Stimulated activated CD4-positive, alpha-beta T cell treated with anti-CD3 and anti-CD28 coated beads, Interleukin-4, amount 100 ng/mL, for 1 hour (primary cell): ENCODE data around the gene ZFC3H1.
"Not testable (repeated sequence)": the region's sequence is repeated elsewhere in the genome, so short reads cannot be mapped to it uniquely, and the experiment has no call there.

Experiments
- DNase-seq: peaks from one replicate; pipeline ENCODE4 v3.0.0-alpha.2; 2020

ZFC3H1 gene, protein sequence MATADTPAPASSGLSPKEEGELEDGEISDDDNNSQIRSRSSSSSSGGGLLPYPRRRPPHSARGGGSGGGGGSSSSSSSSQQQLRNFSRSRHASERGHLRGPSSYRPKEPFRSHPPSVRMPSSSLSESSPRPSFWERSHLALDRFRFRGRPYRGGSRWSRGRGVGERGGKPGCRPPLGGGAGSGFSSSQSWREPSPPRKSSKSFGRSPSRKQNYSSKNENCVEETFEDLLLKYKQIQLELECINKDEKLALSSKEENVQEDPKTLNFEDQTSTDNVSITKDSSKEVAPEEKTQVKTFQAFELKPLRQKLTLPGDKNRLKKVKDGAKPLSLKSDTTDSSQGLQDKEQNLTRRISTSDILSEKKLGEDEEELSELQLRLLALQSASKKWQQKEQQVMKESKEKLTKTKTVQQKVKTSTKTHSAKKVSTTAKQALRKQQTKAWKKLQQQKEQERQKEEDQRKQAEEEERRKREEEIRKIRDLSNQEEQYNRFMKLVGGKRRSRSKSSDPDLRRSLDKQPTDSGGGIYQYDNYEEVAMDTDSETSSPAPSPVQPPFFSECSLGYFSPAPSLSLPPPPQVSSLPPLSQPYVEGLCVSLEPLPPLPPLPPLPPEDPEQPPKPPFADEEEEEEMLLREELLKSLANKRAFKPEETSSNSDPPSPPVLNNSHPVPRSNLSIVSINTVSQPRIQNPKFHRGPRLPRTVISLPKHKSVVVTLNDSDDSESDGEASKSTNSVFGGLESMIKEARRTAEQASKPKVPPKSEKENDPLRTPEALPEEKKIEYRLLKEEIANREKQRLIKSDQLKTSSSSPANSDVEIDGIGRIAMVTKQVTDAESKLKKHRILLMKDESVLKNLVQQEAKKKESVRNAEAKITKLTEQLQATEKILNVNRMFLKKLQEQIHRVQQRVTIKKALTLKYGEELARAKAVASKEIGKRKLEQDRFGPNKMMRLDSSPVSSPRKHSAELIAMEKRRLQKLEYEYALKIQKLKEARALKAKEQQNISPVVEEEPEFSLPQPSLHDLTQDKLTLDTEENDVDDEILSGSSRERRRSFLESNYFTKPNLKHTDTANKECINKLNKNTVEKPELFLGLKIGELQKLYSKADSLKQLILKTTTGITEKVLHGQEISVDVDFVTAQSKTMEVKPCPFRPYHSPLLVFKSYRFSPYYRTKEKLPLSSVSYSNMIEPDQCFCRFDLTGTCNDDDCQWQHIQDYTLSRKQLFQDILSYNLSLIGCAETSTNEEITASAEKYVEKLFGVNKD (N-terminal part only)

DNA sequence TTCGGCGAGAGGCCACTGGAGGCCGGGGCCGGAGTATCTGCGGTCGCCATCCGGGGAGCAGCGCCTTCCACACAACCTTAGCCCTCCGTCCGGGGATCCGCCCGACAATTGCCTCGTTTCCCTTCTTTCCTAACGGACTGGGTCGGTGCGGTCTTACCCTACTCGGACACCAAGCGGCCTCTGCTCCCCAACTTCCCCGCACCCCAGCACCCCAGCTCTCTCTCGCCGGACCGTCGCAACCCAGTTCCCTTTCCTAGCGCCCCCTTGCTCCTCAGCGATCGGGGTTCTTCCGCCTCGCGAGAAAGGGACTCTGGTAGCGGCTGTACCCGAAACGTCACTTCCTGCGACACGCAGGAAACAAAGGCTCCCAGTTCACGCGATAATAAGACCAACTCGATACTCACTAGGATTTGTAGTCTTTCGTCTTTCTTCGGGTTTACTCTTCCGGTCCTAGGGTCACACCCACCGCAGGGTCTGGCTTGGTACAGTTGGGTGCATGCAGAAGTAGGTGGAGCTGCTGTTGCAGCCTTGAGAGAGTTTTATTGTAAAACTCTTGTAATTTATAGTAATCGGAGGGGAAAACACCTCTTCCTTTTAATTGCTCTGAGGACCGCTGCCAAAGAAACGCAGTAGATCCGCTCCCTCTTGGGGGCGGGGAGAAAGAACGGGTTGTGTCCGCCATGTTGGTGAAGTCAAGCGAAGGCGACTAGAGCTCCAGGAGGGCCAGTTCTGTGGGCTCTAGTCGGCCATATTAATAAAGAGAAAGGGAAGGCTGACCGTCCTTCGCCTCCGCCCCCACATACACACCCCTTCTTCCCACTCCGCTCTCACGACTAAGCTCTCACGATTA is at the start of gene ZFC3H1, which contains the start of gene THAP2:
Gene ZFC3H1, minus strand, starts transcription at position 288 of the 850 bp plus-strand sequence. Its CDS starts 238 bp downstream, at position 50.
Gene THAP2, plus strand, starts transcription at position 741 of the 850 bp plus-strand sequence. CDS start 209 bp downstream, outside the sequence.
- DNase-seq: peak; percentile 82

DNA sequence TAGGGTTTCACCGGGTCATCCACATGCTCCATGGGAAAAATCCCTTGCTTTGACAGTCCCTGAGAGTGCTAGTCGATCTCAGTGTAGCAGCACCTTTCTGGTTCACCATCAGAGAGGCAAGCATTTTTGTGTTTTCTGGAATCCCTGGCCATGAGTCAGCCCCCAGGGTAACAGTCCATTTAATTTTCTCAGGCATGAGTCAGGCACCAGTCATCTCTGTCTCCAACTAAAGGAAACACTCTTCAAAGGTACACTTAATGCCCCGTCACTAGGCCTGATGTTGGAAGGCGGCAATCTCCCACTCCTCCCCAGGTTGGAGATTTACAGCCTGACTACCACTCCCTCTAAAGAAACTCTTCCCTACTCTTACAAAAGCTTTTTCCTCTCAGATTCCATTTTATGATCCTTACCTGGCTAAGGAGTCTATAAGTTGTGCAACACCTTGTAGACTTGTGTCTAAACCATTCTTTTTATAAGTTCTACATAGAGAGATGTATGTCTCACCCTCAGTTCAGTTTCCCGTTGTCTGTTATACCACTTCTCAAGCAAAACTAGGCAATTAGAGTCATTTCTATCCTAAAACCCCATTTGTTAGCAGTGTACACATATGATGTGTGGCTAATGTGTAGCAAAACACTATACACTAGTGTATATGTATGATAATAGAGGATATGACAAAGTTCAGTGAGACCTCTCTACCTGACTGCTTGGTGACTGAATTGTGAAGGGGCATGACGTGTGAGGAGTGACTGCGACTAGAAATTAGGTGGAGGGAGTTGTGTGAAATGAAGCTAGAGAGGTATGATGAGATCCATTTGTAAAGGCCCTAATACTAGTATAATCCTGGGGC is 46.9 kb upstream of the ZFC3H1 start:
- no peak for DNase-seq

DNA sequence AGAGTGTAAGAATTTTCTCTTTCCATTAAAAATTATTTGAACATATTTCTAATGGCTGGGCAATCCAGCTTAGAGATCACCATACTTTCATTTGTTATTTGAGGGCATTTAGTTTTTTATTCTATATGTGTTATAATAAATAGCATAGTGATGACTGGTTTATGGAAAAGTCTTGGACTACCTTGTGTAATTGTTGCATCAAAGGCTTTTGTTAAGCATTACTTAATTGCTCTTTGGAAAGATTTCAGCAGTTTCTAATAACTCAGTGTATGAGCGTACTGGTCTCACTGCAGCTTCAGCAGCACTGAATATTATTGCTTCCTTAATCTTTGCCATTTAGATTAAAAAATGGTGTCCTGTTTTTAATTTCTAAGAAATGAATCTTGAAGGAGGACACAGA is 45.0 kb upstream of the ZFC3H1 start:
- no peak for DNase-seq

DNA sequence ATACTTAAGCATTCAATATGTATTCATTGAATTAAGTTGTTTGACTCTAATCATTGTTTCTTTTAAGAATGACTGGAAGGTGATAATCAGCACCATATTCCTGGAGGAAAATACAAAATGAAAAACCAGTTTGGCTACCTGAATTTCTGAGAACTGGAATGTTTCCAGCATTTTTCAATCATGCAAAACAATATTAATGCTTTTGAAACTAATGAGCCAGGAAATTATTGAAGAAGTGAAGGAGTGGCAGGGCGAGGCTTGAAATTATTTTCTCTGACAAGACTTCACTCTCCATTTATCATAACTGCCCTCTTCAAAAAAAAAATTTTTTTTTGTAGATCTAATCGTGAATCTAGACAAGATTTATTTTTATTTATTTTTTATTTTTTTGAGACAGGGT is 41.3 kb upstream of the ZFC3H1 start:
- DNase-seq: no peak

DNA sequence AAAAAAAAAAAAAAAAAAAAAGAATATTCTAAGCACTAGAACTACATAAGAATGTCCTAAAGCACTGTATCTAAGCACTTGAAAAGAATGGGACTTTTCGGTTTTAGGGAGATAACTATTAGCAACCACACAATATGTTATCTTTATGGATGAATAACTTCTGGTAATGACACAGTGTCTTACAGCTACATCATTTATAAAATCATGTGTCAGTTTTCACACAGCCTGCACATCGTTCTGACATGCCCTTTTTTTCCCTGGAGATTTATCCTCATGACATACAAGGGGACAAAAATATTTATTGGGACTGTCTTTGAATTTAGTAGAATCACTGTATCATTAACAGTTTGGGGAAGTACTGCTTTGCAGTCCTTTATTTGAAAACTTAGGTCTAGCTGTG is 39.6 kb upstream of the ZFC3H1 start:
- no peak for DNase-seq

DNA sequence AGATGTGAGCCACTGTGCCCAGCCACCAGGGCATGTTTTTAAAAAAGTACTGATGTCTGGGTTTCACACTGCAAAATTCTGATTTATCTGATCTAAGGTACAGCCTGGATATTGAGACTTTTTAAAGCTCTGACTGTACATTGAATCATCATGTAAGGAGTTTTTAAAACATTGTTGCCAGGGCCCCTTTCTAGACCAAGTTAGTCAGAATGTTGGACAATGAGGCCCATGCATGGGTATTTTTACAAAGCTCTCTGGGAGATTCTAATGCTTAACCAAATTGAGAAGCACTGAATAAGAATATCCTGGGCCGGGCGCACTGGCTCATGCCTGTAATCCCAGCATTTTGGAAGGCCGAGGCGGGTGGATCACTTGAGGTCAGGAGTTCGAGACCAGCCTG is 38.9 kb upstream of the ZFC3H1 start:
- DNase-seq: no peak

DNA sequence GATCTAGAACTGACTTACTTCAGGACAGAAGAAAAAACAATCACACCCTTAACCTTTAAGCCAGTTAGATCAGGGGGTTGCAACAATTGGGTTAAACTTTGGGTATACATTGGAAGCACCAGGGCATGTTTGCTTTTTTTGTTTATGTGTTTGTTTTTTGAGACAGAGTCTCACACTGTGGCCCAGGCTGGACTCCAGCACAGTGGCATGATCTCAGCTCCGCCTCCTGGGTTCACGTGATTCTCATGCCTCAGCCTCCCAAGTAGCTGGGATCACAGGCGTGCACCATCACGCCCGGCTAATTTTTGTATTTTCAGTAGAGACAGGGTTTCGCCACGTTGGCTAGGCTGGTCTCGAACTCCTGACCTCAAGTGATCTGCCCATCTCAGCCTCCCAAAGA is 38.5 kb upstream of the ZFC3H1 start:
- DNase-seq: not testable (repeated sequence)

DNA sequence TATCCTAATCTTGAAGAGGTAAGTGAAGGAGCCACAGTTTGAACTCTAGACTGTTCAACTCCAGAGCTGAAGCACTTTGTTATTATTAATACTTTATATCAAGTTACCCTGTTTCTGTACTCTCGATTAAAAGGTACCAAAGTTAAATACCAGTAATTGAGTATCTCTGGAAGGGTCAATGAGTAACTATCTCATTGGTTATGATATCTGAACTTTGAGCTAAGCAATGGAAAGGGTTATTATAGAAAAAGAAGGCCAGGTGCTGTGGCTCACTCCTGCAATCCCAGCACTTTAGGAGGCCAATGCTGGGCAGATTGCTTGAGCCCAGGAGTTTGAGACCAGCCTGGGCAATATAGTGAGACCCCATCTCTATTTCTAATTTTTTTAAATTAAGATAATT is 32.1 kb upstream of the ZFC3H1 start:
- no peak for DNase-seq

DNA sequence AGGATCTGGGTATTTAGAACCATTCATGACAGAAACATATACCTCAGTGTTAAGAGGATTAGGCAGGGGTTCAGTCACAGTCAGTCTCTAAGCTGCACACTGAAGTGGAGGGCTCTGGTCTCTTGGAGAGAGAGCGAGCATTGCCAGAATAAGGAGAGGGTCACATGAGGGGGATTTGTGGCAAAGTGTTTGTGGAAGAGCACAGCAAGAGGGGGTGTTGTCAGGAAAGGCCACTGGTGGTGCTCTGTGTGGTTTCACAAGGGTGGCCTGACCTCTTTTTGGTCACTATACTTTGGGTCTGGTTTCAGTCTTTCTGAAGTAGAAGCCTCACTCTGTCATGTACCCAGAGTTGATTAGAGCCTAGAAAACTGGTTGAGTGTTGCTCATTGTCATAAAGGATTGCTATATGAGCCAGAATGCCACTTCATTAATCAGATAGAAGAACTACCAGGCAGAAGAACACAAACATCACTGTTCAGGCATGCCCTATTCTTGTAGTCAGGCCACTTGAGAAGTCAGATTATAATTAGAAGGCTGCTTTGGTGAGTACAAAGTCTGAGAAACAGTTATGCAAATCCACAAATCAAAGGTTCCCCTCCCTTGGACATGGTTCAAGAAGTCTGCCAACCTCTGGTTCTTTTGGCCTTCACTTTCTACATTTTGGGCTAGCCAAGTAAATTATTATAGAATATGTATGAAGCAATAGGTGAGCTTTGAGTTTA is 30.6 kb upstream of the ZFC3H1 start:
- no peak for DNase-seq

DNA sequence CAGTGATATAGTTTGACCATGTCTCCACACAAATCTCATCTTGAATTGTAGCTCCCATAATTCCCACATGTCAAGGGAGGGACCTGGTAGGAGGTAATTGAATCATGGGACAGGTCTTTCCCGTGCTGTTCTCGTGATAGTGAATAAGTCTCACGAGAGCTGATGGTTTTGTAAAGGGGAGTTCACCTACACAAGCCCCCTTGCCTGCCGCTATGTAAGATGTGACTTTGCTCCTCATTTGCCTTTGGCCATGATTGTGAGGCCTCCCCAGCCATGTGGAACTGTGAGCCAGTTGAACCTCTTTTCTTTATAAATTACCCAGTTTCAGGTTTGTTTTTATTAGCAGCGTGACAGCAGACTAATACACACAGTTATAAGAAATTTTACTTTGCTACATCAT is 30.0 kb upstream of the ZFC3H1 start:
- not testable (repeated sequence) for DNase-seq

DNA sequence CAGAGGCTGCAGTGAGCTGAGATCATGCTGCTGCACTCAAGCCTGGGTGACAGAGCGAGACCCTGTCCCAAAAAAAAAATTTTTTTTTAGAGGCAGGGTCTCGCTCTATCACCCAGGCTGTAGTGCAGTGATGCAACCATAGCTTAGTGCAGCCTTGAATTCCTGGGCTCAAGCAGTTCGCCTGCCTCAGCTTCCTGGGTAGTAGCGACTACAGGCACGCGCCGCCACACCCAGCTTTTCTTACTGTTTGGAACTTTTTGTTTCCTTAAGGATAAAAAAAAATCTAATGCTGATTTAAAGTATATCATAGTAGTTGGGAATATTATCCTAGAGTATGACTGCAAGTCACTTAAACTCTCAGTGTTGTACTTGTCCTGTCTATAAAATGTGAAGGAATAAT is 29.5 kb upstream of the ZFC3H1 start:
- no peak for DNase-seq

DNA sequence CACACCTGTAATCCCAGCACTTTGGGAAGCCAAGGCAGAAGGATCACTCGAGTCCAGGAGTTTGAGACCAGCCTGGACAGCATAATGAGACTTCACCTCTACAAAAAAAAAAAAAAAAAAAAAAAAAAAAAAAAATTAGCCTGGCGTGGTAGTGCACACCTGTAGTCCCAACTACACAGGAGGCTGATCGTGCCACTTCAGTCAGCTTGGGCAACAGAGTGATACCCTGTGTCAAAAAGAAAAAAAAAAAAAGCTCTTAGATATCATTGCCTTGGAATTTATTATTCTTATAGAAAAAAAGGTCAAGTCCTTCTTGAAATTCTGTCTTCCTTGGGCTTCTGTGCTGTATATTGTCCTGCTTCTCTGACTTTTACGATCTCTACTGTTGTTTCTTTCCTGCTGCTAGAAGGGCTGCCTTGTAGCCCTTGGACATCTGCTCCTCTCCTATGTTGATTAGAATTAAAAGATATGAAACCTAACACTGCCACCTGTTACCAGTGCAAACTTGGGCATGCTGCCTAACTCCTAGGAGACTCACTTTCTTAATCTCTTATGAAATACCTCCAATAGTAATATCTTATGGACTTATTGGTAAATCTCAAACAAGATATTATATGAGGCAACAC is 28.0 kb upstream of the ZFC3H1 start:
- DNase-seq: no peak

DNA sequence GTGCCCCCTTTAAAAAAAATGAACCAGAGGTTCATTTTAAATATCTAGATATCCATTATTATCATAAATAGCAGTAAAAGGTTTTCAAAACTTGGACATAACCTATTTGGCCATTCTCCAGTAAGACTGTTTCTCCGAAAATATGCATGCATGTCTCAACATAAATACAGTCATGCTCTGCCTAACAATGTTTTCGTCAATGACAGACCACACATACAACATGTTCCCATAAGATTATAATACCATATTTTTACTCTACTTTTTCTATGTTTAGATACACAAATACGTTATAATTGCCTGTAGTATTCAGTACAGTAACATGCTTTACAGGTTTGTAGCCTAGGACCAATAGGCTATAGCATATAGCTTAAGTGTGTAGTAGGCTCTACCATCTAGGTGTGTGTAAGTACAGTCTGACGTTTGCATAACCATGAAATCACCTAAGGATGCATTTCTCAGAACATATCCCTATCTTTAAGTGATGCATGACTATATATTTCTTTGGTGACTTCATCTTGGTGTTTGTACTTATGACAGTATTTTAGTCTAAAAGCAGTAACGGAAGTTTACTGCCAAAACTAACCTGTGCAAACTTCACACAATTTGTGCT is 25.4 kb upstream of the ZFC3H1 start:
- no peak for DNase-seq

DNA sequence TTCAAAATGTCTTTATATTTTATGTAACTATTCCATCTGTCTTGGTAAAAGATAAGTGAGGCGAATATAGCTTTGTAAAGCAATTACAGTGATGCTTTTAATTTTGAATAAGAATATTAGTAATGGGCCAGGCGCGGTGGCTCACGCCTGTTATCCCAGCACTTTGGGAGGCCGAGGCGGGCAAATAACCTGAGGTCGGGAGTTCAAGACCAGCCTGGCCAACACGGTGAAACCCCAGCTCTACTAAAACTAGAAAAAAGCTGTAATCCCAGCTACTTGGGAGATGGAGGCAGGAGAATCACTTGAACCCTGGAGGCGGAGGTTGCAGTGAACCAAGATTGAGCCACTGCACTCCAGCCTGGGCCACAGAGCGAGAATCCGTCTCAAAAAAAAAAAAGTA is 23.5 kb upstream of the ZFC3H1 start:
- not testable (repeated sequence) for DNase-seq

DNA sequence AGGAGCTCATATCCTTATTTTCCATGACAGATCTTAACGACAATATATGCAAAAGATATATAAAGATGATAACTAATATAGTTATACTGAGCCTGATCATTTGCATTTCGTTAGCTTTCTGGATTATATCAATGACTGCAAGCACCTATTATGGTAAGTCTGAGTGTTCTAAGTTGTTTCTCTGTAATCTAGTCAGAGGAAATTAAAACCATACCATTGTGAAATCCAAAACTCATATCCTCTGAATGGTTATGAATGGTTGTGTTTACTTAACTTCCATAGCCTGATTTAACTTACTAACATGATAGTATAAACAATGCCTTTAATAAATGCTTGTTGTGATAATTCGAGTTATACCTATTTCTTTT is 23.0 kb upstream of the ZFC3H1 start:
- no peak for DNase-seq

DNA sequence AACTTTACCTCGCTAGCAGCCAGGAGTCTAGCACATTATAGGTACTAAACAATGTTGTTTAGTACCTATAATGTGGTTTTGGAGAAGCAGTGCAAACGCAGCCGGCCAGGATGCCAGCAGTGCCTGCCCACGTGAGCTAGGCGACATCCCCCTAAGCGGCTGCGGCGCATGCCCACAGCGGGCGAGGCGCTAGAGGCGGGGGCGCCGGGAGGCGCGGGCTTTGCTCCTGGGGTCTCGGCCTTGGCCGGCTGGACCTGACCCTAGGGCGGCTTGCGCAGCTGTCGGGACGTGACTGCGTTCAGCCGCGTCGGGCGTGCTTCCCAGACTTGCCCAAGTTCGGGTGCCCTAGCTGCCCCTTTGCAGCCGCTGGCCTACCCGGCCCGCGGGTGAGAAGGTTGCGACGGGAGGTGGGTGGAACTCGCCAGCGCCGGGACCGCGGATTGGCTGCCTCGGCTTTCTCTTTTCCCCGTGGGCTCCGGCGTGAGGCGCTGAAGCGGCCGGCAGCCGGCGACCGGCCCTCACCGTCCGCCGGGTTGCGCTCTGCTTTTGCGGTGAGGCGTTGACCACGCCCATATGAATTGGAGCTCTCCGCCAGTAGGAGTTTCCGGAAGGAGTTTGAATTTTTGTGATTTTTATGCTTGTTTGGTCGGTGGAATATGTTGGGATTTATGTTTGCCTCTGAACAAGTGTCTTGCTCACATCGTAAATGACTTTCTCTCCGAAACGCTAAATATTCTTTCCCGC is 22.4 kb upstream of the ZFC3H1 start, which contains the start of gene TMEM19:
Gene TMEM19, plus strand, starts transcription at position 169 of the 744 bp plus-strand sequence. CDS start 599 bp downstream, outside the sequence.
- DNase-seq: peak; percentile 80

DNA sequence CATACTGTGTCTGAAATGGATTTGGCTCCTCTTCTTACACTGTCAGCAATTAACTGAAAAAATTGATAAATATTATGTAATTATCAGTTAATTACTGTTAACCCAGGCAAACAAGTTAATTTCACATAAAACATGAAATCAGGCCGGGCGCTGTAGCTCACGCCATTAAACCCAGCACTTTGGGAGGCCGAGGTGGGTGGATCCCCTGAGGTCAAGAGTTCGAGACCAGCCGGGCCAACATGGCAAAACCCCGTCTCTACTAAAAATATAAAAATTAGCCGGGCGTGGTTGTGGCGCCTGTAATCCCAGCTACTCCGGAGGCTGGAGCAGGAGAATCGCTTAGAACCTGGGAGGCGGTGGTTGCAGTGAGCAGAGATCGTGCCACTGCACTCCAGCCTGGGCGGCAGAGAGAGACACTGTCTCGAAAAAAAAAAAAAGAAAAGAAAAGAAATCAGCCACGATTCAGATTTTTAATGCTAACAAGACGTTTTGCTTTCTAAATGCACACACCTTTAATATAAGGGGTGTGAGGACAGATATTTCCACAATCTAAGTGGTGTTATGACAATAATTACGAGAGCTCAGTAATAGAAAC is 21.8 kb upstream of the ZFC3H1 start:
- DNase-seq: no peak

DNA sequence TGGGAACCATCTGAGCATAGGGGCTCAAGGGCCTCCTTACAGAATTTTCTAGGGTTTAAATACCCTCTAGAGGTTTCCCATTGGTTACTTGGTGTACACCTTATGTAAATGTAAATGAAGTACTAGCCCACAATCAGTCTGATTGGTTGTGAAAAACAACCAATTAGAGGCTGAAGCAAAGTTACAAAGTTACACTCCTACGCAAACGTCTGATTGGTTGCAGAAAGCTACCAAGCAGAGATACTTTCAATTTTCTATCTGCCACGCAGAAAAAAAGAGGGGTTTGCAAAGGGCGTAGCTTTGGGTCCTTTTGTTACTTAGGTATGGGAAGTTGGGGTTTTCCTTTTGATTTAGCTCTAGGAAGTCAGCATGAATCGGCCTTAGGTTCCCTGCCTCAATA is 20.4 kb upstream of the ZFC3H1 start:
- DNase-seq: no peak
